Measurements from ENCODE around the gene PKN2. TPM values are rescaled to one million over a fixed set of nuclear protein-coding genes. Genes with fewer than 3 reads are reported as not detected.
"Not testable (repeated sequence)": the region's sequence is repeated elsewhere in the genome, so short reads cannot be mapped to it uniquely, and the experiment has no call there.

The PKN2 gene
- total RNA-seq, 2 experiments from 2014 or later: 18.0 to 18.1 TPM

DNA sequence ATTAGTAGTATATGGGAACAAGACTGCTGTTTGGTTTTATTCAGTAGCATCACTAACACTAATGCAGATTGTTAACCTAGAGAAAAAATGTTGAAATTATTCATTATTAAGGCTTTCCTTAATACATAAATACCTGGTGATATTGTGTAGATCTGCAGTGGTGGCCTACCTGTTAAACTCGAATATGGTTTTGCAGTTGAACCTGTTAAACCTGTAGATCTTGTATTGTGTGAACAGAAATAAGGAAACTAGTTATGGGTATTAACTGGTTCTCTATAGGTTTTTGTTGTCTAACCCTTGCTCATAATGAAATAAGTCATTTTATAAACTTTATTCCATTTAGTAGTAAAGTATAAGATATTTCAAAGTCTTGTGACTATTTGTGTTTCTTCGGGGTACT is 23.9 kb downstream of the PKN2 start:
- peaks cover 3% of the 10 kb centered on the region for H3K9me3 Mint-ChIP-seq

DNA sequence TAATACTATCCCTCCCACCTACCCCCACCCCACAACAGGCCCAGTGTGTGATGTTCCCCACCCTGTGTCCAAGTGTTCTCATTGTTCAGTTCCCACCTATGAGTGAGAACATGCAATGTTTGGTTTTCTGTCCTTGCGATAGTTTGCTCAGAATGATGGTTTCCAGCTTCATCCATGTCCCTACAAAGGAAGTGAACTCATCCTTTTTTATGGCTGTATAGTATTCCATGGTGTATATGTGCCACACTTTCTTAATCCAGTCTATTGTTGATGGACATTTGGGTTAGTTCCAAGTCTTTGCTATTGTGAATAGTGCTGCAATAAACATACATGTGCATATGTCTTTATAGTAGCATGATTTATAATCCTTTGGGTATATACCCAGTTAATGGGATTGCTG is 28.8 kb downstream of the PKN2 start:
- peaks cover 36% of the 10 kb centered on the region for H3K4me1 Mint-ChIP-seq (ENCODE audit: low read depth)
- H3K27me3 Mint-ChIP-seq; ATAC-seq; intact Hi-C loops (cut with micrococcal nuclease); H3K27ac Mint-ChIP-seq; H3K4me3 Mint-ChIP-seq; POLR2A ChIA-PET; DNase-seq: not testable (repeated sequence)
- H3K9me3 Mint-ChIP-seq: peaks cover 15% of the 10 kb centered on the region
- H3K36me3 Mint-ChIP-seq (ENCODE audit: low read depth): peaks cover 51% of the 10 kb centered on the region
- CTCF ChIA-PET: interaction anchor here (1.1 kb wide), 1 partner anchor 23 kb away, joined by 3 read pairs; no protein-coding TSS in a partner anchor

More for the DNA sequence above, 23.9 kb downstream of the PKN2 start:
- intact Hi-C loops (cut with micrococcal nuclease): no loop called here
- Mint-ChIP-seq H3K4me1 (ENCODE audit: low read depth) (peaks cover 9% of the 10 kb centered on the region), H3K4me3 (no peak overlapping the region), H3K36me3 (ENCODE audit: low read depth) (peaks cover 23% of the 10 kb centered on the region), H3K27me3 (no peaks in the 10 kb centered on the region), H3K27ac (no peak overlapping the region)
- DNase-seq (no peak), ATAC-seq (no peak)
- ChIA-PET CTCF (no interaction called here), POLR2A (no interaction called here)
- TF ChIP-seq, protein P1, sequence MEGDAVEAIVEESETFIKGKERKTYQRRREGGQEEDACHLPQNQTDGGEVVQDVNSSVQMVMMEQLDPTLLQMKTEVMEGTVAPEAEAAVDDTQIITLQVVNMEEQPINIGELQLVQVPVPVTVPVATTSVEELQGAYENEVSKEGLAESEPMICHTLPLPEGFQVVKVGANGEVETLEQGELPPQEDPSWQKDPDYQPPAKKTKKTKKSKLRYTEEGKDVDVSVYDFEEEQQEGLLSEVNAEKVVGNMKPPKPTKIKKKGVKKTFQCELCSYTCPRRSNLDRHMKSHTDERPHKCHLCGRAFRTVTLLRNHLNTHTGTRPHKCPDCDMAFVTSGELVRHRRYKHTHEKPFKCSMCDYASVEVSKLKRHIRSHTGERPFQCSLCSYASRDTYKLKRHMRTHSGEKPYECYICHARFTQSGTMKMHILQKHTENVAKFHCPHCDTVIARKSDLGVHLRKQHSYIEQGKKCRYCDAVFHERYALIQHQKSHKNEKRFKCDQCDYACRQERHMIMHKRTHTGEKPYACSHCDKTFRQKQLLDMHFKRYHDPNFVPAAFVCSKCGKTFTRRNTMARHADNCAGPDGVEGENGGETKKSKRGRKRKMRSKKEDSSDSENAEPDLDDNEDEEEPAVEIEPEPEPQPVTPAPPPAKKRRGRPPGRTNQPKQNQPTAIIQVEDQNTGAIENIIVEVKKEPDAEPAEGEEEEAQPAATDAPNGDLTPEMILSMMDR (IDR thresholded peaks at IDR 0.05): no peak

DNA sequence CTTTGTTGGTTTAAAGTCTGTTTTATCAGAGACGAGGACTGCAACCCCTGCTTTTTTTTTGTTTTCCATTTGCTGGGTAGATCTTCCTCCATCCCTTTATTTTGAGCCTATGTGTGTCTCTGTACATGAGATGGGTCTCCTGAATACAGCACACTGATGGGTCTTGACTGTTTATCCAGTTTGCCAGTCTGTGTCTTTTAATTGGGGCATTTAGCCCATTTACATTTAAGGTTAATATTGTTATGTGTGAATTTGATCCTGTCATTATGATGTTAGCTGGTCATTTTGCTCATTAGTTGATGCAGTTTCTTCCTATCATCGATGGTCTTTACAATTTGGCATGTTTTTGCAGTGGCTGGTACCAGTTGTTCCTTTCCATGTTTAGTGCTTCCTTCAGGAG is 32.5 kb downstream of the PKN2 start:
- peaks cover 36% of the 10 kb centered on the region for H3K4me1 Mint-ChIP-seq (ENCODE audit: low read depth)
- not testable (repeated sequence) for H3K27ac Mint-ChIP-seq
- CTCF ChIA-PET: interaction anchor here (0.7 kb wide), 1 partner anchor 53 kb away, joined by 3 read pairs; no protein-coding TSS in a partner anchor

GRCh38 chr1:88722492-88722891 is 38.4 kb downstream of the PKN2 start:
- Mint-ChIP-seq H3K9me3 (no peaks in the 10 kb centered on the region), H3K27me3 (no peaks in the 10 kb centered on the region), H3K4me1 (ENCODE audit: low read depth) (peaks cover 37% of the 10 kb centered on the region), H3K4me3 (no peak overlapping the region), H3K36me3 (ENCODE audit: low read depth) (peaks cover 4% of the 10 kb centered on the region), H3K27ac (no peak overlapping the region)
- intact Hi-C loops (cut with micrococcal nuclease): no loop called here
- ATAC-seq (no peak), DNase-seq (no peak)
- TF ChIP-seq, protein P1 (IDR thresholded peaks at IDR 0.05): no peak
- CTCF ChIA-PET: no interaction called here
- POLR2A ChIA-PET: no interaction called here

More for the DNA sequence above, 32.5 kb downstream of the PKN2 start:
- H3K4me3 Mint-ChIP-seq; POLR2A ChIA-PET; H3K27me3 Mint-ChIP-seq; intact Hi-C loops (cut with micrococcal nuclease); ATAC-seq; DNase-seq: not testable (repeated sequence)
- peaks cover 37% of the 10 kb centered on the region for H3K36me3 Mint-ChIP-seq (ENCODE audit: low read depth)
- H3K9me3 Mint-ChIP-seq: peaks cover 15% of the 10 kb centered on the region

GRCh38 chr1:88726697-88727096 is 42.6 kb downstream of the PKN2 start:
- Mint-ChIP-seq H3K4me1 (ENCODE audit: low read depth) (peaks cover 47% of the 10 kb centered on the region), H3K36me3 (ENCODE audit: low read depth) (peaks cover 17% of the 10 kb centered on the region), H3K27ac (no peak overlapping the region), H3K27me3 (no peaks in the 10 kb centered on the region), H3K9me3 (no peaks in the 10 kb centered on the region), H3K4me3 (no peak overlapping the region)
- intact Hi-C loops (cut with micrococcal nuclease): no loop called here
- ChIA-PET CTCF (no interaction called here), POLR2A (no interaction called here)
- TF ChIP-seq, protein P1 (IDR thresholded peaks at IDR 0.05): no peak
- DNase-seq (no peak), ATAC-seq (no peak)

- Mint-ChIP-seq H3K4me1 (ENCODE audit: low read depth) (peaks cover 46% of the 10 kb centered on the region), H3K9me3 (no peaks in the 10 kb centered on the region), H3K4me3 (no peak overlapping the region), H3K27ac (no peak overlapping the region), H3K27me3 (no peaks in the 10 kb centered on the region), H3K36me3 (ENCODE audit: low read depth) (peaks cover 16% of the 10 kb centered on the region)
- ATAC-seq: no peak
- CTCF ChIA-PET: no interaction called here
- TF ChIP-seq, protein P1 (IDR thresholded peaks at IDR 0.05): no peak
- intact Hi-C loops (cut with micrococcal nuclease): no loop called here
- POLR2A ChIA-PET: no interaction called here
- DNase-seq: no peak
These were observed 43.1 kb downstream of the PKN2 start for GRCh38 chr1:88727205-88727604.
